GM20431 (cell line): ENCODE measurements around the gene TNS3.

Experiments
- in situ Hi-C: fragments of 300-500 bp; cut with MseI, MboI; formaldehyde crosslinking; loops from one replicate; pipeline ENCODE4 v1.15.0; 2020; ENCODE audit warnings: low sequenced_read_pairs; ENCODE audit not compliant: unreplicated experiment

The TNS3 gene

DNA sequence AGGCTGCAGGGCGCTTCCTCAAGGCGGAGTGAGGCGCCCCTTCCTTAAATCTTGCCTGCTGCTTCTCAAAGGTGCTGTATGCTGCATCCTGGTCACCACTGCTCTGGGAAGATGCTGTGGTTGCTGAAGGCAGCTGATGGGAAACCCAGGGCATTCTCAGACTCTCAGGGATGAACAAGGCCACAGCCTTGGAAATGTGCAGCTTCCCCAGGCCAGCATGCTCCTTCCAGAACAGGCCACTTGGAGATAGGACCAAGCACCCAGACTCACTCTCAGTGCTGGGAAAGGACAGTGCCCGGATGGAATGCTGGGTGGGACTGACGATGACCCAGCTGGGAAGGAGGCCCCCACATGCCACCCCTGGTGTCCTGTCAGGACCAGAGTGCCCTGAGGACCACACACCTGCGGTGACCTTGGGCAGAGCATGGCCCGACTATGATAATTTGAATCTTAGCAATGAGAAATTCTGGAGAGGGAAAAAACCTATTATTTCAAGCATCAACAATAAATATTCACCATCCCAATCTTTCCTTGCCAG is 235.5 kb downstream of the TNS3 start:
- in situ Hi-C loops: no loop called here

DNA sequence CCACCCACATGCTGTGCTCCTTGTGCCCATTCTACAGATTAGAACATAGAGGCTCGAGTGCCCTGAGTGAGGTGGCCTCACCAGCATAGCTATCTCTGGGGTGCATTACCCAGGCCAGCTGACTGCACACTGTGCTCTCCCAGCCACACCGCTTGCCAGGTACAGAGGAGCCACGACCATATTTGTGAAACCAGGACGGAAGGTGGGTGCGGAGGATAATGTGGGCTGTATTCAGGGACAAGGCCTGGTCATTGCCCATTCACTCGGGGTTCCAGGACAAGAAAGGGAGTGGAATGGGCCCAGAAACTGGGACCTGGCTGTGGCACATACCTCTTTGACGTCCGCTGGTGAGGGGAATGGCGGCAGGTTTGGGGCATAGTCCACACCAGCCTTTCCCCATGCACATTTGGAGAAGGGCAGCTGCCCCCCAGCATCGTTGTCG is 236.0 kb downstream of the TNS3 start:
- in situ Hi-C loops: no loop called here

DNA sequence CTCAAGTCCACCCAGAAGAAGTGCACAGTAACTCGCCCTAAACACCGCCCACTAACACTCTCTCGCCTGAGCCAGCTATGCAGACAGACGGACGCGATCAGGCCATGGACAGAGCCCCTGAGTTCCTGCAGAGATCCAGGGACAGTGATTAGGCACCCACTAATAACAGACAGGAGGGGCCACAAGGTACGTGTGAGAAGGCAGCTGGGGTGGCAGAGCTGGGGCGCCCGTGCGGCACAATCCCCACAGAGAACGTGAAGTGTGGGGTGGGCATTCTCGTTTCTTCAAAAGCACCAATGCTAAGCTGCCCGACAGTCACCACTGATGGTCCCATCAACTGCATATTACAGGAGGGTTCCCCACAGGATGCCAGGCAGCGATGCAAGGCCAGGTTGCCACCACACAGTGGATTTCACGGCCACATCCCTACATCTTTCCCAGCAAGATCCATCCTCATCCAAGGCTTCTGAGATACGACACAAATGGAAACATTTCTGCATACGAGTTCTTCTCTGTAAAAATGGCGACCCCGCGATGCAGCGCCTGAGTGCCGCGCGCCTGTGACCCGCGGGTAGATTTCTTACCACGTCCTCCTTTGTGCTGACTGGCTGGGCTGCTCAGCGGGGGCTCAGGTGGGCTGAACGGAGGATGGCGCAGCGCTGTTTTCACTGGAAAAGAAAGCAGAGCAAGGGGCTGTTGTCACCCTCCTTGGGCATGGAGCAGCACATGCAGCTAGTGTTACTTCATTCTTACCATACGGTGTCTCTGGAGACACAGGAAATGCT is 237.5 kb downstream of the TNS3 start:
- in situ Hi-C loops: no loop called here

DNA sequence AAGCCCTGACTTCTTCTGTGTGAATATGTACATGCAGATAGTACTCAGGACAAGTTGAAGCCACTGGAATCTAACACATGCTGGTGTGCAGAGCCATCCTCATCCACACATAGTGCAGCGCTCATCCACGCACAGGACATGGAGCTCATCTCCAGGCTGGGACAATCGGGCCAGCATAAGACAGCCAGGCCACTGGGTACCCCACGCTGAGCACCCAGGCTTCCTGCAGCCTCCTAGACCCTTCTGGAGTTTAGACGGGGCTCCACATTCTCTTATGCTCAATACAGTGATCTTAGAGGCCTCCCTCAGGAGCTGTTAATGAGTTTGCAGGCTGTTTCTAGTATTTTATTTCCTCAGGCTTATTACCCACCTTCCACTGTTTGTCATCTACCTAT is 238.9 kb downstream of the TNS3 start:
- in situ Hi-C loops: no loop called here

DNA sequence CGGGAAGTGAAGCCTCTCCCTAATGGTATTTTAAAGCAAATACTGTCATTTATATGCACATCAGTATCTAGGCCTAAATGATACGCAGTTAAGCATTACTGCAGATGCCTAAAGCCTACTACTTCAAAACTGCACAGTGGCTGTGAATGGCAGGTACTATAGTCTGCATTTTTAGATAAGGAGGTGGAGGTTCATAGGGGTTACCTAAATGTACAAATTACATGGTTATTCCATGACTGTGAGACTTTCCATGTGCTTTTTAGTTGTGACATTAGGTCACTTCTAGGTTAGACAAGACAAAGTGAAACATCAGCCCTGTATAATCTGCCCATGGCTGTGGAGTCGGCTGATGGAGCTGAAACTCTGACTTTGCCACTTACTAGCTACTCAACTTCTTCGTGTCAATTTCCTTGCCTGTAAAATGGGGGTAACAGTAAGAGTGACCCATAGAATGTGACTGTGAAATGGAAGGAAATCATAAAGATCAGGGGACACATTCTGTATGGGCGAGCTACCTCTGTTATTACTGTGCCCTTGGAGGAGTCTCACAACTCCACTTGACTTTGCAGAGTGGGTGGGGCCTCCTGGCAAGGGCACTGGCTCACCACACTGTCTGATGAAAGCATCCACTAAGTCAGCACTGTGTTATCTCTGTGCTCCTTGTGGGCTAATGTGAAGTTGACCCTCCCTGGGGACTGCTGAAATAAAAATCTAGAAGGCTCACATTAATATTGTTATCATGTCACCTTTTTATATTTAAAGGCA is 239.4 kb downstream of the TNS3 start:
- in situ Hi-C loops: no loop called here

DNA sequence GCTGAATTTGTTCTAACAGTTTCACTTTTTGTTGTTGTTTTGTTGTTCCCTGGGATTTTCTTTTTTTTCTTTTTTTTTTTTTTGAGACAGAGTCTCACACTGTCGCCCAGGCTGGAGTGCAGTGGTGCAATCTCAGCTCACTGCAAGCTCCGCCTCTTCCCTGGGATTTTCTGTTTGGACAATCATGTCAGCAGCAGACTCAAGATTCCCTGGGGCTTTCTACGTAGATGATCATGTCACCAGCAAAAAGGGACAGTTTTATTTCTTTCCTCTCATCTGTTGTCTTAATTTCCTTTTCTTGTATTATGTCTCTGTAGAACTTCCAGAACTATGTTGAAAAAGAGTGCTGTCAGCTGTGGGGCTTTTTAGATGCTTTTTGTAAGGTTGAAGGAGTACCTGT is 241.4 kb downstream of the TNS3 start:
- in situ Hi-C loops: no loop called here

DNA sequence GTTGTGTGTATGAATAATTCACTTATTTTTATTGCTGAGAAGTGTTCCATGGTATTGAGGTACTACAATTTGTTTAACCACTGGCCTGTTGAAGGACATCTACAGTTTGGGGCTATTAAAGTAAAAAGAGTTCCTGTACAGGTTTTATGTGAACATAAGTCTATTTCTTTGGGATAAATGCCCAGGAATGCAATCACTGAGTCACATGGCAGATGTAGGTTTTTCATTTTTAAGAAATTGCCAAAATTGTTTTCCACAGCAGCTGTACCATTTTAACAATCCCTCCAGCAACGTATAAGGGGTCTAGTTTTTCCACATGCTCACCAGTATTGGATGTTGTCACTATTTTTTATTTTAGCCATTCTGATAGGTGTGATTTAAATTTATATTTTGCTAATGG is 243.9 kb downstream of the TNS3 start:
- in situ Hi-C loops: no loop called here

DNA sequence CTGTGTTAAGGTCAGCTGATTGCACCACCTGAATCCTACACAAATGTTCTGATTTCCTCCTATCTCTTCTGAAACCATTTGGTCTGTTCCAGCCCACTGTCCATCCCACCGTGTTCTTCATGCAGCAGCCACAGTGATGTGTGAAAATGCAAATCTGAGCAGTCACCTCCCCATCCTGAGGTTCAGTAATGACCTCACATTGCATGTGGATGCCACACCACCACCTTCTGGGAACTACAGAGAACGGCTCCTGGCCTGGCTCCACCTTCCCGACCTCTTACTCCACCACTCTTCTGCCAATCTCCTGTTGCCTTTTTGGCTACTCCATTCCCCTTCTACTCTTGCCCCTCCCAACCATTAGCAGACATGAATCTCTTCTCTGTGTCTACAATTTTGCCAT is 244.4 kb downstream of the TNS3 start:
- in situ Hi-C loops: no loop called here

DNA sequence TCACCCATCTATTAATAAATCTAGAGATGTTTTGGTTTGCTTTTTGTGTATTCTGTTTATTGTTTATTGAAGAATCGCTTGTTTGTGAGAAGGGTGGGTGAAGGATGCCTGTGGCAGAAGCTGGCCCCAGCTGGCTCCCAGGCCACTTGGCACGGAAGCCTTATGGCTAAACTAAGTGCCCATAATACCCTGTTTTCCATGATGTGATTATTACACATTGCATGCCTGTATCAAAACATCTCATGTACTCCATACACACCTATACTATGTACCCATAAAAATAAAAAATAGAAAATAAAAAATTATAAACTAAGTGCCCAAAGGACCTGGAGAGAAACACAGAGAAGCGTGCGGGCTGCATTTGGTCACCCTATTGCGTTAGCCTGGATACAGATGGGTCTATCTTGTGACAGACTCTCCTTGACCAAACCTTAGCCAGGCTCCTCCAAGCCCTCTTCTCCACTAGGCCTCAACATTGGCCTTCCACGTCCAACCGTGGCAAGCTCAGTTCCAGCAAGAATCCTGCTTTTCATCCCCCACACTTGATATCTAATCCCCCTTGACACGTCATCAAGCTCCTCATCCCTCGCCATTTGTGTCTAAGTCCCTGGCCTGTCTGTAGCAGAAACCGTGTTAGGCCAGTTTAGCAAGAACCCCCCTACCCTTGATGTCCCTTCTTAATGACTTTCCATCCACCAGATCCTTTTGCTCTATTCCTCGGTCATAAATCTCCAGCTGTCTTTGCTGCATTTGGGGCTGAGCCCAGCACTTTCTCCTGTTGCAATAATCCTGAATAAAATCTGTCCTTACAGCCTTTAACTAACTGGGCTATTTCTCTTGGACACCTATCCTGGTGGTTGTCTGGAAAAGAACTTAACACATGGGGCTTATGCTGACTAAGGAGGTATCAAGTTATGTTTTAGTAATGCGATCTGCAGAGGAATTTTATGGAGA is 245.2 kb downstream of the TNS3 start:
- in situ Hi-C loops: no loop called here

DNA sequence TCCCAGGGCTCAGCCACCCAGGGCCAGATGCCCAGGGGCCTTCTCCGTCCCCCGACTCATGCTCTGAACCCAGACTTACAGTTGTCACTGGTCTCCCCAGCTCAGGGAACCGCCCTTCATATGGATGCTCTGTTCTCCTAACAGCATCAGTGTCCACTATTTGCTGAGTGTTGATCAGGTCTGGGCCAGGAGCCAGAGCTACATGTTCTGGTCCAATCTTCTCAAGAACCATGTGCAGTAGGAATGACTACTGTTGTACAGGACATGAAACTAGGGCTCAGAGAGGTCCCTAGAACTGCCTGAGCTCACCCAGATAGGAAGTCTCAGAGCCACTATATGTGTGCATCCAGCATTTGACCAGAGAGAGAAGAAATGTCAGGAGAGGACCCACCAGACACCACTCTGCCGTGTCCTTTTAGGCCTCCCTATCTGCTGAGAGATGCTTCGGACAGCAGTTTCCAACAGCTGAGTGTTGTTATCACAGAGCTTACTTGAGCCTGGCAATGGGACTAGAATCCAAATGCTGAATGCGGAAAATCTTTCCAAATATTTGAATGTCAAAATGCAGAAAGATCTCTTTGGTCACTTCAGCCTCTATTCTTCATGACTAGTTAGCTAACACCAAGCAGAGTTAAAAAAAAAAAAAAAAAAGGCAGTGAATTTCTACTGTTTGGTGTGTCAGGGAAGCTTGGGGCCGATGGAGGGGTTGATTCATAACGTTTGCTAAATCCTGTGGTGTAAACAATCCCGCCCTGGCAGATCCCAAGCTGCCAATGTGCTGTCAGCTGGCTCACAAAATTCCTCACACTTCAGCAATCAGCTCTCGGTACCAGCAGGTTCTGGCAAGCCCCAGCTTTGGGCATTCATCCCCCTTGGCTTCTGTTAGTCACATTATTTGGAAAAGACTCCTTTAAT is 246.1 kb downstream of the TNS3 start:
- in situ Hi-C loops: no loop called here

DNA sequence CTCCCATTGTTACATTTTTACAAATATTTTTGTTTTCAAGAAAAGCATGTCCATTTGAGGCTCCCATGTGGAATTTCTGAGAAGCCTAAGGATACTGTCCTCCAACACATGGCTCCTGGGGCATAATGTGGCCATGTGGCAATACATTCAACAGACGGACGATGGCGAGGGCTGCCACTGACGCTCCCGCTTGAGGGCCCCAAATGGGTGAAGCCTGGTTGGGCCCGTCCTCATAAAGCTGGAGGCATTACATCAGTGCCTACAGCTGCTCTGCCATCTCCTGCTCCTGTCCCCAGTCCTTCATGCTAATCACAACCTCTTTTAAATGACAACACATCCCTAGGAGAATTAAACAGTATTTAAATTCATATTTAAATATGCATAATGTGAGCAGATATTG is 246.8 kb downstream of the TNS3 start:
- in situ Hi-C loops: no loop called here

DNA sequence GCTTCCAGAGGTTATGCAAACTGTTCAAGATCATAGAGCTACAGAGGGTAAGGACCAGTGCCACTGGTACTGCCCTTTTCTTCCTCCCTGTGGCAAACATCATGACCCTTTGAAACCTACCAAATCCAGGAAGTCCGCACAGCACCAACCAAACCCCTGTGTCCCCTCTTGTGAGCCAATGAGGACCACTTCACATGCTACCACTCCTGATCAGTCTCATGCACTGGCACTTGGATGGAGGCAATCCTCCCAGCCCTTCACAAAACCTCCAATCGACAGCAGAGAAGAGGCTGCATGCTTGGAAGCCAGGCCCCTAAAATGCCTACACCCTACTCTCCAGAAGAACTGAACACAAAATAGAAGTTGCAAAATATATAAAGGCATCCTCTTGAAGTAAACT is 248.0 kb downstream of the TNS3 start:
- in situ Hi-C loops: no loop called here

DNA sequence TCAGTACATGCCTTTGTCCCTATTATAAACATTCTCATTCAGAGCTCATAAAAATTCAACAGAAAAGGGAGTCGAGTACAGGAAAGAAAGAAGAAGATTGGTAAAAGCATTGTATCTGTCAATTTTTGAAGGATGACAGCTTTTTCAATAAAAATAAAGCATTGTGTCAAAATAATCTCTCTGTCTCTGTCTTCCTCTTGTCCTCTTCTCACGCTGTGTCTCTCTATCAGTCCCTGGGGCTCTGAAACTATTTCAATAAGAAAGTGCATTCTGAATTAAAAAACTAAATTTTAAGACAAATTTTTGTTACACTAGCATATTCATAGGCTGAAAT is 248.4 kb downstream of the TNS3 start:
- in situ Hi-C loops: no loop called here

DNA sequence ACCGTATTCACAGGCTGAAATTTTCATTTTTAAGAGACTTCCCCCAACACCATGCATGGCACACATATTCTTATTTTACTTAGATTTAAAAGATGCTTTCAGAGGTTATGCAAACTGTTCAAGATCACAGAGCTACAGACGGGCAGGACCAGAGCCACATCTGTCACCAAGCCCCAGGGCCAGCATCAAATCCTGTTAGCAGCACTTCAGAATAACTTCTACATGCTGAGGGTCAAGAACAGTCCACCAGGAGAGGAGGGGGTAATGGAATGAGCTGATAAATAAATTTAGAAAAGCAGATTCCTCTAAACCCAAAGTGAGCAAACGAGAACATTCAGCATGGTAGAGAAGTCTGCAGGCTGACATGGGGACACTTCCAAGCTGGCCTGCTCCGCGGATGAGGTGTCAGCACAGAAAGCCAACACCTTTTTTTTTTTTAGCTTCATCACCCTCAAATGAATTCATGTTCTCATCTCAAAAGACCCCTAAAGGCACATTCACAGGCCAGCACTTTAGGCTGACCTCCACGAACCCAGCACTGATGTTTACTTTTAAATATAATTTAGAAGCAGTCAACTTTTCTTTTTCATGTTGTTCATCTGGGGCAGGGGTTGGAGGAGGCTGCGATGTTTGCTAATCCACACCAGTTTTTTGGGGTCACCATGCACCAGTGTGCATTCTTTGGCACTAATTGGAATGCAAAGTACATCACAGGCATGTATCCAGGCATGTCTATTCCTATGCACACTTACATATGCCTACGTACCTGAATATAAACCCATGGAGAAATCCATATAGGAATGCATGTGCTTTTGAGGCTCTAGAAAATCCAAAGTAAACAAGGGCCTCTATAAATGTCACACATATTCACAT is 249.0 kb downstream of the TNS3 start:
- in situ Hi-C loops: no loop called here

DNA sequence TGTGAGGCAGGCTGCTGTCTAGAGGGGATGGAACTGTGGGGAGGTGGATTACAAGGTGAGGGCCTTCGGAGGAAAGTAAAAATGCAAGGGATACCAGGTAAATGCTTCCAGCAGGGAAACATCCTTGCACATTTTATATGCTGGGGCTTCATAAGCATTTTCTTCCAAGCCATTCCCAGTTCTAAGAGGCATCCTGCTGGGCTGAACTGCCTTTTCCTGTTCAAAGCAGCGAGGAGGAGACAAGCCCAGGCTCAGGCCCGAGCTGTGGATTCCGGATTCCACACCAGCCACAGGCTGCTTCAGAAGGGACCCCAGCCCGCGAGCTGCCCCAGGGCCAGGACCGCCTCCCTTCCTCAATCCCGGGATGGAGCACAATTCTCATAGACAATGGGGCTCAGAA is 249.7 kb downstream of the TNS3 start:
- in situ Hi-C loops: no loop called here

DNA sequence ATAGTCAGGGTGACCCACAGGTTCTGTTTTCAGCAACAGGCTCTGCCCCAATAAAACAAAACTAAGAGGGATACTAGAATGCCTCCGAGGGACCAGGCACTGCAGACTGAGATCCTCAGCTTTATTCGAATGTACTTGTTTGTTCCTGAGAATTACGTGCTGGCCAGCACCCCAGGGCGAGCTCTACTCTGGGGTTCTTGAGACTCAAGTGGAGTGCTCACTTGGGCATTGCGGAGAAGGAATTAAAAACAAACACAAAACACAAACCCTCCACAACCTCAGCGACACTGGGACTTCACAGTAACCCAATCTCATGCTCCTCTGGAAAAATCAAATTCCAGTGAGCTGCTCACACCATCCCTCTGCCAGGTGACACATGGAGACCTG is 250.7 kb downstream of the TNS3 start:
- in situ Hi-C loops: no loop called here

DNA sequence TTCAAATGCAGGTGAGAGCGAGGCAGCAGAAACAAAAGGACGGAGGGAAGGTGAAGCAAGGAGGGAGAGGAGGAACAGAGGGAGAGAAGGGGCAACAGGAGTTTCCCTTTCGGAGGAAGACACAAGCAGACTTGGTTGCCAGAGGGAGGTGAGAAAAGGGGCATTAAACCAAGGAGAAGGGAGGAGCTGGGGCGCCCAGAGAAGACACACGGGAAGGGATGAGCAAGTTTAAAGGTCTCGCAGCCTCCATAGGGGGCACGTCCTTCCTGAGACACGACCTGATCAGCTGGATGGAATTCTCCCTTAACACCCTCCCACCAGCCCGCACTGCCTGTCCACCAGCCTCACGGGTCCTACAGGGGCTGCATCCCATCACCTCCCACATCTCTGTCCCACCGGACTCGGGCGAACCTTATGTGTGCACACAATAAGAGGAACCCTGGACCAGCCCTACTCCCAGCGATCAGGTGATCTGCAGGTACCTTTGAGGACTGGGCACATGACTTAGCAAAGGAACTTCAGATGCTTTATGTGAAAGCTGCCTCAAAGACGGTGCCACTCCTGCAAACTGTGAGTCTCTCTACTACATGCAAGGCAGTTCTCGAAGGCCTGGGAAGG is 251.2 kb downstream of the TNS3 start:
- in situ Hi-C loops: no loop called here

DNA sequence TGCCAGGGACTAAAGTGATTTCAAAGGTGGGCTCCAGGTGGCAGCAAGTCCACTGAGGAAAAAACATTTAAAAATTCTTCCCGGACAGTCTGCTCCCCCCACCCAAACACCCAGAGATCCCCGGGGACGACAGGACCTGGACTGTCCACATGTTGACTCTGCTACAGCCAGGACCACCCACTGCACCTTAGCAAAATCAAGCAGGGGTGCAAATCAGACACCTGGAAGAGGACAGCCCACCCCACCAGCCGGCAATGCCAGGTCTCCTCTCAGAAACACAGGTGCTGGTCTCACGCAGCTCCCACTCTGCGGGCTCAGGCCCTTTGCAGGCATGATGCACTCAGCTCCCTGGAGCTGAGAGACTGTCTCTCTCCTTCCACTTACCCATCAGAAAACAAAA is 251.9 kb downstream of the TNS3 start:
- in situ Hi-C loops: no loop called here
